Heart right ventricle (tissue), 16 donors: ENCODE data around the gene USP19. TPM values are rescaled to one million over a fixed set of nuclear protein-coding genes. Genes with fewer than 3 reads are reported as not detected.

ENCODE experiments used
- ATAC-seq, 8 donors: fragments of 200-7000 bp; cut with Tn5 transposase; one replicate each; pipeline ENCODE4 v1.9.1; 2020; ENCODE audit warnings: mild to moderate bottlenecking in 8 of 8, moderate library complexity in 8 of 8, moderate number of reproducible peaks in 1 of 8
- DNase-seq, 2 donors: peaks; one replicate each; pipeline ENCODE4 v3.0.0-alpha.2; 2020
- H3K27ac ChIP-seq, 10 donors: fragments of 200-600 bp; sonication (generic) in 2 of 10; one replicate each; pipeline versions ENCODE4 v1.5.0 to v1.8.0; 2020 to 2022; ENCODE audit warnings: mild to moderate bottlenecking in 3 of 10
- H3K27me3 ChIP-seq, 7 donors: fragments of 200-600 bp; one replicate each; pipeline ENCODE4 v1.8.0; 2021 to 2022; ENCODE audit warnings: mild to moderate bottlenecking in 2 of 7
- H3K36me3 ChIP-seq, 9 donors: fragments of 200-600 bp; sonication (generic) in 1 of 9; one replicate each; pipeline versions ENCODE4 v1.5.0 to v1.8.0; 2020 to 2022; ENCODE audit warnings: mild to moderate bottlenecking in 2 of 9
- H3K4me1 ChIP-seq, 9 donors: fragments of 200-600 bp; sonication (generic) in 1 of 9; one replicate each; pipeline versions ENCODE4 v1.5.0 to v1.8.0; 2020 to 2022; ENCODE audit warnings: mild to moderate bottlenecking in 4 of 9
- H3K4me3 ChIP-seq, 10 donors: fragments of 200-600 bp; sonication (generic) in 2 of 10; one replicate each; pipeline versions ENCODE4 v1.5.0 to v1.8.0; 2020 to 2022; ENCODE audit warnings: mild to moderate bottlenecking in 7 of 10, moderate library complexity in 2 of 10
- H3K9me3 ChIP-seq, 11 donors: fragments of 200-600 bp in 10 of 11; sonication (generic) in 2 of 11; one replicate each; pipeline versions ENCODE4 v1.5.0 to v1.8.0; 2013 to 2022; ENCODE audit warnings: mild to moderate bottlenecking in 2 of 11, control low read depth in 1 of 11, moderate library complexity in 1 of 11
- CTCF ChIP-seq, 9 donors: fragments of 200-600 bp; sonication (generic) in 2 of 9; IDR thresholded peaks; one replicate each; pipeline versions ENCODE4 v1.5.0 to v1.8.0; 2021 to 2022; ENCODE audit warnings: antibody characterized with exemption in 9 of 9, mild to moderate bottlenecking in 5 of 9, moderate library complexity in 1 of 9
- WGBS, 2 donors: extraction: QIAGEN DNeasy Blood & Tissue Kit; methylation state at CpG; one replicate each; pipeline ENCODE4 v1.1.7; 2013; ENCODE audit warnings: inconsistent platforms in 1 of 2; 5-methylcytosine and 5-hydroxymethylcytosine counted together
- intact Hi-C, 10 donors: fragments of 100-400 bp; cut with DNase I; formaldehyde crosslinking; loops; one replicate each; pipeline versions ENCODE4 v1.11.1 to v1.14.2; 2022
- polyA plus RNA-seq, 2 donors: library from polyadenylated mRNA; stranded (reverse); fragments of 200-250 nt; gene quantifications; one replicate each; pipeline ENCODE4 v1.2.3, GENCODE V29; 2013
- total RNA-seq, 10 donors: library from RNA; stranded (reverse); fragmentation: NEBNext Ultra II Directional in 3 of 10; extraction: Animal tissue kit (Norgen Biotek cat#: 25700) in 3 of 10; gene quantifications; one replicate each; pipeline versions ENCODE4 v1.2.1 to v1.2.4, GENCODE V29; 2021 to 2023
- donor health status: Arrhythmogenic right ventricular cardiomyopathy.
- donor health status: ischemic (EF 13 %, LVEDD 7.1; RV severe dilation, severe dysfunction).
- donor health status: healthy with polysubstance abuse.
- donor health status: DM: no; HTN: yes; CAD: no.
- donor health status: DM: no; HTN: no; CAD: no.
- donor health status: ischemic (EF 25% LVEDD 6.9; RV normal size, moderate dysfunction).
- donor health status: ischemic (EF 25% LVEDD 5.7; RV mildly dilated, moderate dysfunction).
- donor health status: healthy.
- donor health status: DM: yes; HTN: yes; CAD: no.
- donor health status: Ischemic cardiomyopathy.
- donor health status: ischemic (EF 35%, LVEDD 5.7; RV mildly dilated, moderate dysfunction).
- donor health status: nonischemic (EF 11% LVEDD 7.7; RV severe dilation, severe dysfunction).
- donor health status: DM: yes; HTN: yes; CAD: no.
- donor health status: PGD.
- donor health status: ischemic (EF 29% LVEDD 5.4; RV normal size, mild dysfunction).
- donor health status: nonischemic (EF 23%, LVEDD 6.1; RV moderate dilation, normal function).

USP19 gene
- total and polyA plus RNA-seq, 12 donors = 18.1 to 78.1 (median 61.4) TPM

GRCh38 chr3:49122451-49122850 lies 1.8 kb upstream of the USP19 start:
- intact Hi-C loops = no loop called here
- H3K27me3 ChIP-seq = no peaks in the 10 kb centered on the region
- DNase-seq (no peak), ATAC-seq (no peak)
- no peaks in the 10 kb centered on the region for H3K9me3 ChIP-seq
- no peak overlapping the region for H3K27ac ChIP-seq
- no peak overlapping the region for H3K4me3 ChIP-seq
- WGBS, 2 donors = 82 to 83% methylated on average over 7 of the region's 7 CpGs
- TF ChIP-seq CTCF (IDR thresholded peaks at IDR 0.05) = no peak
- peaks cover 13 to 27% (median 22%) of the 10 kb centered on the region in 9 donors for H3K4me1 ChIP-seq
- H3K36me3 ChIP-seq = peaks cover 4 to 84% (median 72%) of the 10 kb centered on the region in 9 donors

DNA sequence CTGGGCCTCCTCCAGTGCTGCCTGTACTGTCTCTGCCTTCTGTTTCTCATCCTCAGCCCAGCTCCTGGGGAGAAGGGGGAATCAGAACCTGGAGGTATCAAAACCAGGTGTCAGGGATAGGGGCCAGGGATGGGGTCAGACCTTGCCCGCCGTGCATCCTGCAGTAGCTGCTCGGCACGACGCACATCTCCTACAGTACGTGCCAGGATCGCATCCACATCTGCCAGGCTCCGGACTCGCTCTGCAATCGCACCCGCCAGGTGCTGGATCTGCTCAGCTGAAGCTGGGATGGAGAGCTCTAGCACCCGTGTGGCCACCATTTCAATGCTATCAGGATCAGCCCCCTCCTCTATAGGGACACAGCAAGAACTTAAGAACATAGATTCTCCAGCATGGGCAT lies 1.4 kb upstream of the USP19 start:
- intact Hi-C loops = no loop called here

DNA sequence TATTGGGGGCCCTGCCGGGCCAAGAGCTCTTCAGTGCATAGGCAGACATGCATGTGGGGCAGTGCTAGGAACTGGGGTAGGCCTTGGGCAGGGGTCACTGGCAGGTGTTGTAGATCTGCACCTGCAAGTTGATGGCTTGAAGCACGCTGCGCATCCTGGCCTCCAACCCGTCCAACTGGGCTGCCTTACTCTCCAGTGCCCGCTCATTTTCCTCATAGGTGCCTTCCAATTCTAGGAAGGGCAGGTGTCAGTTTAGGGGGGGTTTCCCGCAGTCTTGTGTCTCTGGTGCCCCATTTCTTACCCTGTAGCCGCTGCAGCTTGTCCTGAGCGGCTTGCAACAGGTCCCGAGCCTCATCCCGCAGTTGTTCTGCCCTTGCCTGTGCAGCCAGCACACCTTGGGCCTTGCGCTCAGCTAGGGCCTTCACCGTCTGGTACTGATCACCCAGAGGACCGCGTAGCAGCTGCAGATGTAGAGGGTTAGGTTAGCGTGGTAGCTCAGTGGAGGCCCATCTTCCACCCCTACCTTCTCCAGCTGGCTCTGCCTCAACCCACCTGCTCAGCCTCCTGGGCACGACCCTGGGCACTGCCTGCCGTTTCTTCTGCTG lies 611 bp upstream of the USP19 start:
- Histone ChIP-seq H3K4me1 (peaks cover 13 to 29% (median 22%) of the 10 kb centered on the region in 9 donors), H3K27ac (peak overlapping the region; percentile 90 to 100 (median 98)), H3K4me3 (peak overlapping the region in 9 of 10 donors; percentile 74 to 100 (median 94)), H3K9me3 (no peaks in the 10 kb centered on the region), H3K27me3 (no peaks in the 10 kb centered on the region), H3K36me3 (peaks cover 4 to 84% (median 75%) of the 10 kb centered on the region in 9 donors)
- no peak for DNase-seq
- ATAC-seq = peak in 1 of 8 donors; percentile 0
- TF ChIP-seq CTCF (IDR thresholded peaks at IDR 0.05) = no peak
- intact Hi-C loops = no loop called here
- WGBS, 2 donors = 75 to 77% methylated on average over 17 of the region's 17 CpGs

More for the DNA sequence above, 1.4 kb upstream of the USP19 start:
- DNase-seq (no peak), ATAC-seq (no peak)
- WGBS, 2 donors = 92 to 94% methylated on average over 12 of the region's 12 CpGs
- Histone ChIP-seq H3K27me3 (no peaks in the 10 kb centered on the region), H3K36me3 (peaks cover 4 to 84% (median 75%) of the 10 kb centered on the region in 9 donors), H3K4me1 (peaks cover 13 to 29% (median 22%) of the 10 kb centered on the region in 9 donors), H3K9me3 (no peaks in the 10 kb centered on the region), H3K27ac (peak overlapping the region in 1 of 10 donors; percentile 100), H3K4me3 (no peak overlapping the region)
- TF ChIP-seq CTCF (IDR thresholded peaks at IDR 0.05) = no peak

DNA sequence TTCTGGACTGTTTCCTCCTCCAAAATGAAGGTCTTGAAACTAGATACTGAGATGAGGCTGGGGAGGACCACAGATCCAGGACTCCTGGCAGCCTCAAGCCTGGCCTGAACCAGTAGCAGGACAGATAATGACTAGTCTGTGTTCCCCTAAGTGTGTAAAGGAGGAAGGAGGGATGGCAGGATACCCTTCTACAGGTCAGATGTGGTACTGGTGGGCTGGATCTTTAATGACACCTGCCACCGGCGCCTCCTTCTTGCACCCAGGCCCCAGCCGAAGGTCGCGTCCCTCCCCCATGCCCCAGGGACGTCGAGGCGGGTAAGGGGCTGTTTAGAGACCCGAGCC lies 556 bp downstream of the USP19 start:
- 0 to 1% methylated on average over 9 of the region's 9 CpGs for WGBS, 2 donors
- no peak for TF ChIP-seq CTCF (IDR thresholded peaks at IDR 0.05)
- Histone ChIP-seq H3K4me3 (peak overlapping the region; percentile 74 to 100 (median 92)), H3K36me3 (peaks cover 4 to 84% (median 75%) of the 10 kb centered on the region in 9 donors), H3K27ac (peak overlapping the region; percentile 90 to 100 (median 98)), H3K4me1 (peaks cover 13 to 29% (median 22%) of the 10 kb centered on the region in 9 donors), H3K27me3 (no peaks in the 10 kb centered on the region), H3K9me3 (no peaks in the 10 kb centered on the region)
- DNase-seq (no peak), ATAC-seq (peak in 3 of 8 donors; percentile 0 to 4 (median 1))
- intact Hi-C loops = no loop called here
